Bladder microvascular endothelial cell (primary cell): ENCODE data around the gene SCAMP2. TPM values are rescaled to one million over a fixed set of nuclear protein-coding genes. Genes with fewer than 3 reads are reported as not detected.

Source experiments
- total RNA-seq: library from RNA; depleted of rRNA; stranded (reverse); fragments of >200 nt; gene quantifications from 2 replicates; pipeline ENCODE4 v1.2.3, GENCODE V29; 2014

SCAMP2 gene, protein sequence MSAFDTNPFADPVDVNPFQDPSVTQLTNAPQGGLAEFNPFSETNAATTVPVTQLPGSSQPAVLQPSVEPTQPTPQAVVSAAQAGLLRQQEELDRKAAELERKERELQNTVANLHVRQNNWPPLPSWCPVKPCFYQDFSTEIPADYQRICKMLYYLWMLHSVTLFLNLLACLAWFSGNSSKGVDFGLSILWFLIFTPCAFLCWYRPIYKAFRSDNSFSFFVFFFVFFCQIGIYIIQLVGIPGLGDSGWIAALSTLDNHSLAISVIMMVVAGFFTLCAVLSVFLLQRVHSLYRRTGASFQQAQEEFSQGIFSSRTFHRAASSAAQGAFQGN
- total RNA-seq = 12.1 and 31.5 TPM in 2 replicates

DNA sequence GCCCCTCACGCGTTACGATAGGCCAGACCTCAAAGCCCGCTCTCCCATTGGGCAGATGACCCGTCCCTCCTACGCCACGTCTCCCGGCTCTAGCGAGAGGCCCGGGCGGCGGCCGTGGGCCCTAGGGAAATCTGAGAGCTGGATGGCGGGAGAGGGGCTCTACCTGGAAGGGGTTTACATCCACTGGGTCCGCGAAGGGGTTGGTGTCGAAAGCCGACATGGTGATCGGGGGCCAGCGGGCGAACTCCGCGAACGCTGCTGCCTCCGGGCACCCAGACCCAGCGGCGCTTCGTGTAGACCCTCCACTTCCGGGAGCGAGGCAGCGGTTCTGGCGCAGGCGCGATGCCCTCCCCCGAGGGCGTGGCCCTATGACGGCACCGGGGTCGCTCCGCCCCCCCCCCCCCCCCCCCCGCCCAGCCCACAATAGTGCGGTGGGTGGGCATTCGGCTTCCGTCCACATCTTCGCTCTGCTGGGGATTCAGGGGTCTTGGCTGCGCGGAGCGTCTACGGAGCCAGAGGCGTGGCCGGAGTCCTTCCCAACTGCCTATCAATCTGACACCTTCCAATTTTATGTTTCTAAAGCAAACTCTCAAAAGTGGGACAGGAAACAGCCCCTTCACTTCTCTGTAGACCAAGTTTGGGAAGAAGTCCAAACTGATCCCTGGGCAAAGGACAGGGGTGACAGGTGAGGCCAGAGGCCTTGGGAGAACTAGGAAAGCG, at the start of gene SCAMP2:
Gene SCAMP2 (minus strand): TSS at position 330 of the 720 bp plus-strand sequence. CDS start 110 bp downstream, at position 220.

DNA sequence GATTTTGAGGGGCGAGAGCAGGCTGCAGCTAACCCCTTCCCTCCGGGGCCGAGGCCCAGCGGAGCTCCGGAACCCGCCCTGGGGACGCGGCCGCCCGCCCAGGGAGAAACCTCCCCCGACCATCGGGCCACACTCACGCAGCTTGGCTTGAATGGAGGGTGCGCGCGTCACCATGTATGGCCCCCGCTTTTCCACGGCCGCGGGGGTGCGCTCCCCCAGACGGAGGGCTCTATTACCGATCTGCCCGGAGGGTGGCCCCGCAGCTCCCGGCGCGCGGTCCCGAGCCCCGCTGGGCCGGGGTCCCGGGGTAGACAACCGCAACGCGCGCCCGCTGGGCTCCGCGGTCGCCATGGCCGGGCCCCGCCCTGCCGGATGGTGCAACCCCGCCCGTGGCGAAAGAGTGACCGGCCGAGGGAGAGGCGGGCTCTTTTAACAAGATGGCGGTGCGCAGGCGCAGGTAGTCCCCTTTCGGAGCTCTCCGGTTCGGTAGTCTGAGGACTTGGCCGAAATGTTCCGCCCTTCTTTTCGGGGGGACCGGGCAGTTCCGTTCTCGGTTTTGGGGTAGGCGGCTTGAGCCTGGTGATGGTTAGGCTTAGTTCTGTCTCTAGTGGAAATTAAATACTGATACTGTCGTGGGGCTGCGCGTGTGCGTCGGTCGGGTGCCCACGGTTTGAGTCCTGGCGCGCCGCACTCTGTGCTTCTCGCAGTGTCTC, 33.4 kb upstream of the SCAMP2 start, which contains the start of gene FAM219B:
Gene FAM219B (minus strand): TSS at position 402 of the 713 bp plus-strand sequence. CDS start 51 bp downstream, at position 351.

DNA sequence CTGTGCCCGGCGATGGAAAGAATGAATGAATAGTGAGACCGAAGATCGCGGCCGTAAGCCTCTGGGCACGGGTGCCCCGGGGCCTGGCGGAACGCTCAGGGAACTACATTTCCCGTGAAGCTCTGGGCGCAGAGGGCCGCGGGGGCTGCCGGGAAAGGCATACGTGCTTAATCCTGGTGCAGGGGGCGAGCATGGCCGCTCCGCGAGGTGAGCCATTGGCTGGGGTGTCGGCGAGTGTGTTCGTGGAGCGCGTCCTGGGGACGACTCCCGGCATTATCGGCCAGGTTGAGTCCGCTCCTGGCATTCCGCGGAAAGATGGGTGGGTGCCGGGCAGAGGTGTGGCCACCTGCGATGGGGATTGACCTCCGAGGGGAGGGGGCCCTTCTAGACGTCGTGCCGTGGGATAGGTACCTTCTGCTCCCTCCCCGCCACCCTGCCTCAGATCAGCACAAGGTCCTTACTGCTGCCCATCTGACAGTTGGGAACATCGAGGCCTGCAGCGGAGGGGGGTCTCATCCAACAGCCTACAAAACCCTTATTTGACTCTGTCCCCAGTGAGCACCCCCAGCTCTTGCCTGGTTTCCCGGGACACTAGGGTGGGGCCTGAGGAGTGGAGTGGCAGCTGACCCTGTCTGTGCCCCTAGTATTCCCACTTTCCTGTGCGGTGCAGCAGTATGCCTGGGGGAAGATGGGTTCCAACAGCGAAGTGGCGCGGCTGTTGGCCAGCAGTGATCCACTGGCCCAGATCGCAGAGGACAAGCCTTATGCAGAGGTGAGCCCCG, 16.9 kb upstream of the SCAMP2 start, which contains the start of gene MPI:
Gene MPI (plus strand): TSS at position 160 of the 782 bp plus-strand sequence. CDS start 32 bp downstream, at position 192.

DNA sequence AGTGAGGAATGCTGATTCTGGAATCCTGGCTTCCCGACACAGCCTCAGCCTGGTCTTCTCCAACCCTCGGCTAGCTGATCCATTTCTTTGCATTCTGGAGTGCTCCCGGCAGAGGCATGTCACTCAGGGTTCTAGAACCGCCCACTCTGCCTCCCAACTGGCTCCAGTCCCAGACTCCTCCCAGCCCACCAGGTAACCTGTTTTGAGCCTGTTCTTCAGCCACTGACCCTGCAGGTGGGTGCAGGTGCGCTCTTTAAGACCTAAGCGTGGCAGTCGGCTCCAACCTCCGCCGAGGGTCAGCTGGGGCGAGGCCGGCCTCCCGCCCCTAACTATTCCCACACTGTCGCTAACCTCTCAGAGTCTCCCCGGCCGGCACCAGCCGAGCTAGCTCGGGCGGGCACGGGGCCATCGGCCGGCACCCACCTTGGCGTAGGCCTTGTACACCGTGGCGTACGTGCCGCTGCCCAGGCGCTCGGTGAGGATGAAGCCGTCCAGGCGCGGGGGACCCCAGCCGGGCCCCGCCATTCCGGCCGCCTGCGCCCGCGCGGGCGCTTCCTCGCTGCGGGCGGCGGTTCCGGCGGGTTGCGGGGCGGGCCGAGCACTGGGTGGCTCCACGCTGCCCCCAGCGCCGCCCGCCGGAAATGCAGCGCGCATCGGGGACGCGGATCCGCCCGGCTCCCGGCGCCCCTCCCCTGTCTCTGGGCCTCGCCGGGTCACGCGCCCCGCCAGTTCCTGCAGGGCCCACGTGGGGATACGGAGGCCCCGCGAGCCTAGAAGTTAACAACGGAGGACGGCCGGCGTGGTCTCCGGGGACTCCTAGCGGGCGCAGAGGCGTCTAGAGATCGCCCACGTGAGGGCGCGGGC, 30.4 kb downstream of the SCAMP2 start, which contains the start of gene ULK3:
Gene ULK3 (minus strand): TSS at position 576 of the 864 bp plus-strand sequence. CDS start 51 bp downstream, at position 525.

DNA sequence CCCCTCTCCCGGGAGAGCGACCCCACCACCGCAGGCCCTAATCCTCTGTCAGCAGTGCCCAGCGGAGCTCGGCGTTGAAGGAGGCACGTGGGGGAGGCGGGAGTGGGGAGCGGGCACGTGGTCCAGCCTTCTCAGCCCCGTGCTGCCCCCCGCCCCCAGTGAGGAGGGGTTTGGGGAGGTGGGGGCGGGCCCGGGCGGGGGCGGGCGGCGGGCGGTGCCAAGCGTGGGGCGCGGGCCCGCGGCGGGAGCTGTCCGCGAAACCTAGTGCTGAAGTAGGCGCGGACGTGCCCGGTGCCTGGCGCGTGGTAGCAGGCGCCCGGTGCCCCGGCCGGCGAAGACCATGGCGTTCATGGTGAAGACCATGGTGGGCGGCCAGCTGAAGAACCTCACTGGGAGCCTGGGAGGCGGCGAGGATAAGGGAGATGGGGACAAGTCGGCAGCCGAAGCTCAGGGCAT, 46.8 kb downstream of the SCAMP2 start, which contains the start of gene CPLX3:
Gene CPLX3 (plus strand): TSS at position 264 of the 456 bp plus-strand sequence. CDS start 77 bp downstream, at position 341.

DNA sequence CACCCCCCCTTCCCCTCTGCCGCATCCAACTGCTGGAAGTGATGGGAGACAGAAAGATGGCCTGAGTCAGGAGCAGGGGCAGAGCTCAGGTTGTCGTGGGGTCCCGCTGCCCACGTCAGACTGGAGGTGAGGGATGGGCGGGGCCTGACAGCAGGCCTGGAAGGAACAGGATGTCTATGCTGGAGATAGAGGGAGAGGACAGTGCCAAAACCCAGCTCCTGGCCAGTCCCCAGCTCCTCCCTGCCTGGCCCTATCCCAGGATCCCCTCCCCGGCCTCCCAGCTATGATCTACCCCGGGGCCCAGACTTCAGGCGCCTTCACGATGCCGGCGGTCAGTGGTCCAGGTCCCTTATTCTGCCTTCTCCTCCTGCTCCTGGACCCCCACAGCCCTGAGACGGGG, 60.6 kb downstream of the SCAMP2 start, which contains the start of gene LMAN1L:
Gene LMAN1L (plus strand): TSS at position 303 of the 400 bp plus-strand sequence. CDS start 20 bp downstream, at position 323.

Other genes with a start within 250 kb of the SCAMP2 start
- gene EDC3, start 177.3 kb downstream of the SCAMP2 start, total RNA-seq = 10.0 and 29.5 TPM in 2 replicates
- gene CYP1A1, start 147.8 kb downstream of the SCAMP2 start, total RNA-seq = 22.8 and 31.5 TPM in 2 replicates
- not detected in 2 replicates for gene CYP1A2, start 124.5 kb downstream of the SCAMP2 start, total RNA-seq
- gene CSK, start 91.3 kb downstream of the SCAMP2 start, total RNA-seq = 29.6 and 87.0 TPM in 2 replicates
- gene LMAN1L, start 60.5 kb downstream of the SCAMP2 start, total RNA-seq = 0.13 TPM in 1 of 2 replicates, not detected in the other
- gene CPLX3, start 46.7 kb downstream of the SCAMP2 start, total RNA-seq = not detected in 2 replicates
- 13.3 and 33.2 TPM in 2 replicates for gene ULK3, start 30.2 kb downstream of the SCAMP2 start, total RNA-seq
- 22.3 and 54.6 TPM in 2 replicates for gene MPI, start 16.7 kb upstream of the SCAMP2 start, total RNA-seq
- 29.6 and 44.9 TPM in 2 replicates for gene FAM219B, start 33.5 kb upstream of the SCAMP2 start, total RNA-seq
- gene COX5A, start 64.7 kb upstream of the SCAMP2 start, total RNA-seq = 50.3 and 70.5 TPM in 2 replicates
- gene RPP25, start 83.4 kb upstream of the SCAMP2 start, total RNA-seq = 10.6 and 11.2 TPM in 2 replicates
- gene SCAMP5, start 122.2 kb upstream of the SCAMP2 start, total RNA-seq = 5.3 and 5.9 TPM in 2 replicates
- gene PPCDC, start 150.2 kb upstream of the SCAMP2 start, total RNA-seq = 12.0 and 12.3 TPM in 2 replicates